Lung (tissue), 16 donors: ENCODE data around the gene PCDHA10. TPM values are rescaled to one million over a fixed set of nuclear protein-coding genes. Genes with fewer than 3 reads are reported as not detected.
"Not testable (repeated sequence)": the region's sequence is repeated elsewhere in the genome, so short reads cannot be mapped to it uniquely, and the experiment has no call there.

ENCODE experiments used
- ATAC-seq: fragments of 200-7000 bp; cut with Tn5 transposase; one replicate; pipeline ENCODE4 v1.9.1; 2020; ENCODE audit warnings: moderate number of reproducible peaks; ENCODE audit not compliant: insufficient read depth, low FRiP score
- DNase-seq, 3 donors: peaks; one replicate each; pipeline ENCODE4 v3.0.0-alpha.2; 2013 to 2017
- H3K27ac ChIP-seq, 2 donors: one replicate each; pipeline ENCODE4 v1.5.1; 2013; ENCODE audit warnings: mild to moderate bottlenecking in 2 of 2, moderate library complexity in 2 of 2, control low read depth in 1 of 2, inconsistent platforms in 1 of 2, low read depth in 1 of 2, low read length in 1 of 2
- H3K27me3 ChIP-seq, 3 donors: one replicate each; pipeline ENCODE4 v1.5.1; 2013; ENCODE audit warnings: low read length in 2 of 3; ENCODE audit not compliant: control insufficient read depth in 3 of 3, insufficient read depth in 3 of 3
- H3K36me3 ChIP-seq, 4 donors: one replicate each; pipeline ENCODE4 v1.5.1; 2013; ENCODE audit warnings: low read length in 4 of 4, mild to moderate bottlenecking in 1 of 4, moderate library complexity in 1 of 4; ENCODE audit not compliant: control insufficient read depth in 4 of 4, insufficient read depth in 4 of 4
- H3K4me1 ChIP-seq, 5 donors: one replicate each; pipeline ENCODE4 v1.5.1; 2013; ENCODE audit warnings: low read length in 5 of 5, mild to moderate bottlenecking in 2 of 5, moderate library complexity in 1 of 5; ENCODE audit not compliant: control insufficient read depth in 5 of 5, insufficient read depth in 5 of 5
- H3K4me3 ChIP-seq: one replicate; pipeline ENCODE4 v1.5.1; 2013; ENCODE audit warnings: mild to moderate bottlenecking, control low read depth, moderate library complexity
- H3K9ac ChIP-seq, 2 donors: one replicate each; pipeline ENCODE4 v1.5.1; 2013; ENCODE audit warnings: low read length in 2 of 2, control low read depth in 1 of 2; ENCODE audit not compliant: insufficient read depth in 1 of 2
- H3K9me3 ChIP-seq, 4 donors: one replicate each; pipeline ENCODE4 v1.5.1; 2013; ENCODE audit warnings: low read length in 3 of 4, mild to moderate bottlenecking in 1 of 4, moderate library complexity in 1 of 4; ENCODE audit not compliant: control insufficient read depth in 4 of 4, insufficient read depth in 3 of 4
- WGBS, 2 donors: extraction: QIAGEN DNeasy Blood & Tissue Kit; methylation state at CpG; one replicate each; pipeline ENCODE4 v1.1.7; 2013; 5-methylcytosine and 5-hydroxymethylcytosine counted together
- long read RNA-seq, 5 donors: transcript quantifications; one replicate each; lab custom pipeline, GENCODE V29; 2026
- polyA plus RNA-seq, 2 donors: library from polyadenylated mRNA; stranded (reverse); fragments of 200-250 nt; gene quantifications; one replicate each; pipeline ENCODE4 v1.2.1, GENCODE V29; 2013
- total RNA-seq, 2 donors: library from RNA; depleted of rRNA in 1 of 2; stranded (reverse); fragments of >200 nt in 1 of 2; gene quantifications; one replicate each; pipeline ENCODE4 v1.2.1, GENCODE V29; 2014 to 2021
- TF ChIP-seq, protein P1 (sequence below): IDR thresholded peaks from 2 replicates; pipeline ENCODE4 v1.5.1; 2012; ENCODE audit warnings: mild to moderate bottlenecking; ENCODE audit errors: control extremely low read depth, extremely low read depth
- donor health status: control.
- donor health status: control.
- donor health status: Bipolar disorder and iron deficiency.
- donor health status: healthy.
- donor health status: DM: yes; HTN: yes; CAD: no.

Gene PCDHA10
- total RNA-seq (1 to 10 TPM in 1 of 2 donors, under 1 TPM in 1; 0.48 to 1.6 TPM), polyA plus RNA-seq (under 1 TPM; 0.02 to 0.11 TPM)
- long read RNA-seq, donor 1 = 0 reads
- long read RNA-seq, donor 2, full-length matches to known transcripts = 1 of 1 reads
- long read RNA-seq, donor 2, partial matches to known transcripts = 0 of 1 reads
- long read RNA-seq, donor 2, other reads (novel, unspliced or antisense) = 0 of 1 reads
- long read RNA-seq, donor 3, full-length matches to known transcripts = 1 of 1 reads
- long read RNA-seq, donor 3, partial matches to known transcripts = 0 of 1 reads
- long read RNA-seq, donor 3, other reads (novel, unspliced or antisense) = 0 of 1 reads
- long read RNA-seq, donor 4, full-length matches to known transcripts = 1 of 1 reads
- long read RNA-seq, donor 4, partial matches to known transcripts = 0 of 1 reads
- long read RNA-seq, donor 4, other reads (novel, unspliced or antisense) = 0 of 1 reads
- long read RNA-seq, donor 5, full-length matches to known transcripts = 2 of 2 reads
- long read RNA-seq, donor 5, partial matches to known transcripts = 0 of 2 reads
- long read RNA-seq, donor 5, other reads (novel, unspliced or antisense) = 0 of 2 reads

- no peaks in the 10 kb centered on the region for H3K4me1 ChIP-seq
- DNase-seq (peak in 2 of 3 donors; percentile 20 to 24), ATAC-seq (no peak)
- H3K4me3 ChIP-seq = no peak within 1 kb of the TSS
- H3K9ac ChIP-seq = no peak within 1 kb of the TSS
- TF ChIP-seq, protein P1, sequence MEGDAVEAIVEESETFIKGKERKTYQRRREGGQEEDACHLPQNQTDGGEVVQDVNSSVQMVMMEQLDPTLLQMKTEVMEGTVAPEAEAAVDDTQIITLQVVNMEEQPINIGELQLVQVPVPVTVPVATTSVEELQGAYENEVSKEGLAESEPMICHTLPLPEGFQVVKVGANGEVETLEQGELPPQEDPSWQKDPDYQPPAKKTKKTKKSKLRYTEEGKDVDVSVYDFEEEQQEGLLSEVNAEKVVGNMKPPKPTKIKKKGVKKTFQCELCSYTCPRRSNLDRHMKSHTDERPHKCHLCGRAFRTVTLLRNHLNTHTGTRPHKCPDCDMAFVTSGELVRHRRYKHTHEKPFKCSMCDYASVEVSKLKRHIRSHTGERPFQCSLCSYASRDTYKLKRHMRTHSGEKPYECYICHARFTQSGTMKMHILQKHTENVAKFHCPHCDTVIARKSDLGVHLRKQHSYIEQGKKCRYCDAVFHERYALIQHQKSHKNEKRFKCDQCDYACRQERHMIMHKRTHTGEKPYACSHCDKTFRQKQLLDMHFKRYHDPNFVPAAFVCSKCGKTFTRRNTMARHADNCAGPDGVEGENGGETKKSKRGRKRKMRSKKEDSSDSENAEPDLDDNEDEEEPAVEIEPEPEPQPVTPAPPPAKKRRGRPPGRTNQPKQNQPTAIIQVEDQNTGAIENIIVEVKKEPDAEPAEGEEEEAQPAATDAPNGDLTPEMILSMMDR = no peak
- no peaks in the 10 kb centered on the region for H3K36me3 ChIP-seq
- H3K27me3 ChIP-seq = no peaks in the 10 kb centered on the region
- peaks cover 0 to 6% (median 0%) of the 10 kb centered on the region in 4 donors for H3K9me3 ChIP-seq
- no peak within 1 kb of the TSS for H3K27ac ChIP-seq
- WGBS, 2 donors = 27% methylated on average over 37 of the region's 44 CpGs; no CpG with 5 or more reads in 1 of the 2 donors
Measured at GRCh38 chr5:140855772-140856674, at the start of gene PCDHA10. Gene PCDHA10 (plus strand): TSS chr5:140855897. CDS start chr5:140856049, 152 bp downstream.

GRCh38 chr5:140806834-140807775 is 48.6 kb upstream of the PCDHA10 start, which contains the start of gene PCDHA4:
Gene PCDHA4 (plus strand): TSS chr5:140807068.
- ATAC-seq (peak; percentile 69), DNase-seq (no peak)
- TF ChIP-seq, protein P1 = no peak
- Histone ChIP-seq H3K27me3 (no peaks in the 10 kb centered on the region), H3K4me1 (peaks cover 0 to 2% (median 0%) of the 10 kb centered on the region in 5 donors), H3K4me3 (no peak within 1 kb of the TSS), H3K9ac (no peak within 1 kb of the TSS), H3K27ac (no peak within 1 kb of the TSS), H3K9me3 (peaks cover 0 to 34% (median 4%) of the 10 kb centered on the region in 4 donors), H3K36me3 (no peaks in the 10 kb centered on the region)
- WGBS, 2 donors = 17 to 19% methylated on average over 35 to 37 of the region's 47 CpGs

GRCh38 chr5:140808241-140808888 is 47.3 kb upstream of the PCDHA10 start:
- H3K27ac ChIP-seq, H3K9ac ChIP-seq, H3K27me3 ChIP-seq, H3K4me3 ChIP-seq, ATAC-seq, H3K36me3 ChIP-seq, DNase-seq, H3K4me1 ChIP-seq: not testable (repeated sequence)
- peaks cover 0 to 22% (median 4%) of the 10 kb centered on the region in 4 donors for H3K9me3 ChIP-seq
- 59 to 66% methylated on average over 62 of the region's 62 CpGs for WGBS, 2 donors
